Activated CD8-positive, alpha-beta memory T cell treated with anti-CD3 and anti-CD28 coated beads, Interleukin-2, amount 50 U/mL, for 4 hours (primary cell): Measurements from ENCODE around the gene TMED10.
"Not testable (repeated sequence)": the region's sequence is repeated elsewhere in the genome, so short reads cannot be mapped to it uniquely, and the experiment has no call there.

ENCODE experiments used
- DNase-seq: peaks from one replicate; pipeline ENCODE4 v3.0.0-alpha.2; 2020

TMED10 gene

GRCh38 chr14:75156111-75156510 lies 20.3 kb downstream of the TMED10 start:
- DNase-seq: no peak

DNA sequence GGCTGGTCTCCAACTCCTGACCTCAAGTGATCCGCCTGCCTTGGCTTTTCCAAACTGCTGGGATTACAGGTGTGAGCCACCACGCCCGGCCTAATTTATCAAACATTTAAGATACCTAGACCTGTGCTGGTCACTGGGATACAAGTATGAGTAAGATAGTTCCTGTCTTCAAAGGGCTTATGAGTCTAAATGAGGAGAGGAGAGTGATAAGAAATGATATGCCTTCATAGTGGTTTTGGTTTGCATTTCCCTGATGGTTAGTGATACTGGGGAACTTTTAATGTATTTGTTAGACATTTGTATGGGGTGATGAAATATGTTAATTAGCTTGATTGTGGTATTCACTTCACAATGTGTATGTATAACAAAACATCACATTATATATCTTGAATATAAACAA lies 21.2 kb downstream of the TMED10 start:
- DNase-seq: no peak

DNA sequence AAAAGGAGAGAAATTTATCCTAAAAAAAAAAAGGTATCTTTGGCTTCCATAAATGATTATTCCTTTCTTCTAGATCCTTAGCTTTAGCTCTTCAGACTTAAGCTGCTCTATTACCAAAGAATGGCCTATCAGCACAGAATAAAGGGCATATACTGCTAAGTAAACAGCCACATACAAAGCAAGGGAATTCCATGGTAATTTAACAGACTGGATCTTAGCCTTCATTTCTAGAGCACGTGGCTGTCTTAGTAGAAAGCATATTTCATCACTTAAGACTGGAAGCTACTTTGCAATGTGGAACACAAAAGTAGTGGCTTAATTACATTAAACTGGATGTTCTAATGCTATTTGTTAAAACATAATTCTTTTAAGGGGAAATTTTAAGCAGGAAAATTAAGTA lies 23.1 kb downstream of the TMED10 start:
- DNase-seq: no peak

GRCh38 chr14:75151851-75152250 lies 24.6 kb downstream of the TMED10 start:
- no peak for DNase-seq

GRCh38 chr14:75150637-75151036 lies 25.8 kb downstream of the TMED10 start:
- DNase-seq: not testable (repeated sequence)

DNA sequence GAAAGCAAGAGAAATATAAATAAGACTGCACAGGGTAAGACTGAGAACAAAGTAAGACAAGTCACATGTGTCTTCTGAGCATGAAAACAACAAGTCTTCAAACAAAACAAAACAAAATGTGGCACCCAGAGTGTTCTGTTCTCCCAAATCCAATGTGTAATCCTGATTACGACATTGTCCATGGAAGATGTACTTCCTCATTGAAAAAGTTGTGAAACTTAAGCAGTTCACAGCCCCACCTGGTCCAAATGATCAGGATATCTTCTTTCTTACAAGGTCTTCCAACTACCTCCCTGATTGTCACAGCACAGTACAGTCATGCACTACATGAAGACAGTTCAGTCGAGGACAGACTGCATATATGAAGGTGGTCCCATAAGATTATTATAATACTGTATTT lies 26.3 kb downstream of the TMED10 start:
- DNase-seq: no peak

- DNase-seq: no peak
Observed at GRCh38 chr14:75147423-75148071, 28.9 kb downstream of the TMED10 start.

- DNase-seq: no peak
Observed at GRCh38 chr14:75144944-75145343, 31.5 kb downstream of the TMED10 start.

GRCh38 chr14:75143761-75144527 lies 32.5 kb downstream of the TMED10 start:
- DNase-seq: no peak

- DNase-seq: no peak
Observed at GRCh38 chr14:75142494-75142893, 33.9 kb downstream of the TMED10 start.

- no peak for DNase-seq
Observed at GRCh38 chr14:75141967-75142366, 34.4 kb downstream of the TMED10 start.

DNA sequence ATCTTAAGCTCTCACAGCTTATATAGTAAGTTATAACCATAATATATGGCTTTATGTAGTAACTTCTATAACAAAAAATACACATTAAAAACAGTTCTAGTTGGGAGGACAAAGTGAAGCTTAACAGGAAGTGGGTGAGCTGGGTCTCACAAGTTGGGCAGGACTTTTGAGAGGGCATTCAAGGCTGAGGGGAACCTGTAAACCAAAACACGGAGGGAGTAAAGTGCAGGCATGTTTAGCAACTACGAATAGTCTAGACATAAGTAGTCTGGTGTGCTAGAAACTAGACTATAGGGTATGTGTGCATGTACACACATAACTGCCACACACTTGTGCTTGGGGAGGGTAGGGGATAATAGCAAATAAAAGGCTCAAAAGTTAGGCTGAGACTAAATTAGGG lies 35.4 kb downstream of the TMED10 start:
- DNase-seq: no peak

DNA sequence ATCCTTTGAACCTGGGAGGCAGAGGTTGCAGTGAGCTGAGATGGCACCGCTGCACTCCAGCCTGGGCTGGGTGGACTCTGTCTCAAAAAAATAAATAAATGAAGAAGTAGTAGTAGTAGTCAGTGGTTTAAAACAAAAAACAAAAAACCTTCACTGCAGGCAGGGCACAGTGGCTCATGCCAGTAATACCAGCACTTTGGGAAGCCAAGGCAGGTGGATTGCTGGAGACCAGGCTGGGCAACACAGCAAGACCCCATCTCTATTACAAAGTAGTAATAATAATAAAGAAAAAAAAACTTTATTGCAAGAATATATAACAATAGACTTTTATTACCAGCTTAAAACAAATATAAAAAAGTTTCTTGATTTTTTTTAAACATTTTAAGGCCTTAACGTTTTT lies 35.8 kb downstream of the TMED10 start:
- no peak for DNase-seq

- DNase-seq: no peak
Observed at GRCh38 chr14:75139185-75139584, 37.2 kb downstream of the TMED10 start.

- no peak for DNase-seq
Observed at GRCh38 chr14:75138492-75138891, 37.9 kb downstream of the TMED10 start.

GRCh38 chr14:75134644-75135043 lies 41.8 kb downstream of the TMED10 start:
- DNase-seq: no peak

GRCh38 chr14:75133597-75133996 lies 42.8 kb downstream of the TMED10 start:
- no peak for DNase-seq

GRCh38 chr14:75132382-75133086 lies 43.9 kb downstream of the TMED10 start:
- DNase-seq: peak; percentile 34

DNA sequence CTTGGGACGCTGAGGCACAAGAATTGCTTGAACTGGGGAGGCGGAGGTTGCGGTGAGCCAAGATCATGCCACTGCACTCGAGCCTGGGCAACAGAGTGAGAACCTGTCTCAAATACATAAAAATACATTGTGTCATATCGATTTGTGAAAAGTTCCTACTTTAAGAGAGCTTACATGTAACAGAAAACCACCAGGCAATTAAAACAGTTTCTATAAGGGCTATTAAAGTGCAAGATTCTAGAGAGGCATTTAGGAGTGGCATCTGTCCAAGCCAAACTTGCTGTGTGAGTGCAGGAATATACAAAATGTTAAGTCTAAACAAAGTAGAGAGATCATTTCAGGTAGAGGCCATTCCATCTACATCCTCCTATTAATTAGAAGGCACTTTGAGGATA lies 47.8 kb downstream of the TMED10 start:
- no peak for DNase-seq

DNA sequence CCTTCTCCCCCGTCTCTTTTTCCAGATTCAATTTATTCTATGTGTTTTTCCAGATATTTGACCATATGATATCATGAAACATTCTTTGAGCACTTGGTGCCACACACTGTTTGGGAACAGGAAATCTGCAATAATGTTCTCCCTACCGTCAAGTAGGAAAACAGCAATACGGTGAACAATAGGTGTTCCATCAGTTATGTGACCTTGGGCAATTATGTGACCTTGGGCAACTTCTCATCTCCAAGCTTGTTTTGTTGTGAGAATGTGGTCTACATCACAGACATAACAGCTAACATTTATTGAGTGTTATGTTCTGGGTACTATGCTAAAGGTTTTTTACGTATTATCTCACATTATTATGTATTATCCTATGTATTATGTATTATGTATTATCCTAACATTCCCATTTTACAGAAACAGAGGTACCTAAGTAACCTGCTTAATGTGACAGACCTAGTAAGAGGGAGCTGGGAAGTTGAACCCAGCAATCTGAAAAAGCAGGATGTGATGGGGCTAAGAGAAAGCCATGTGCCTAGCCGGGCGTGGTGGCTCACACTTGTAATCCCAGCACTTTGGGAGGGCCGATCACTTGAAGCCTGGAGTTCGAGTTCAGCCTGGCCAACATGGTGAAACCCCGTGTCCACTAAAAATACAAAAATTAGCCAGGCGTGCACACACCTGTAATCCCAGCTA lies 48.4 kb downstream of the TMED10 start:
- DNase-seq: no peak

DNA sequence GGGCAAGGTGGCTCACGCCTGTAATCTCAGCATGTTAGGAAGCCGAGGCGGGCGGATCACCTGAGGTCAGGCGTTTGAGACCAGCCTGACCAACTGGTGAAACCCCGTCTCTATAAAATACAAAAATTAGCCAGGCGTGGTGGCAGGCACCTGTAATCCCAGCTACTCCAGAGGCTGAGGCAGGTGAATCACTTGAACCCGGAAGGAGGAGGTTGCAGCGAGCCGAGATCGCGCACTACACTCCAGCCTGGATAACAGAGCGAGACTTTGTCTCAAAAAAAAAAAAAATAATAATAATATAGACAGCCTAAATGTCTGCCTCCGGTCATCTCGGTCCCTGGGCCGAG lies 49.0 kb downstream of the TMED10 start:
- peak; percentile 16 for DNase-seq

- peak; percentile 88 for DNase-seq
Observed at GRCh38 chr14:75126679-75127473, 49.5 kb downstream of the TMED10 start, which contains the start of gene NEK9. Gene NEK9, minus strand, starts transcription at chr14:75127048. Its CDS starts 127 bp downstream, at chr14:75126921.

DNA sequence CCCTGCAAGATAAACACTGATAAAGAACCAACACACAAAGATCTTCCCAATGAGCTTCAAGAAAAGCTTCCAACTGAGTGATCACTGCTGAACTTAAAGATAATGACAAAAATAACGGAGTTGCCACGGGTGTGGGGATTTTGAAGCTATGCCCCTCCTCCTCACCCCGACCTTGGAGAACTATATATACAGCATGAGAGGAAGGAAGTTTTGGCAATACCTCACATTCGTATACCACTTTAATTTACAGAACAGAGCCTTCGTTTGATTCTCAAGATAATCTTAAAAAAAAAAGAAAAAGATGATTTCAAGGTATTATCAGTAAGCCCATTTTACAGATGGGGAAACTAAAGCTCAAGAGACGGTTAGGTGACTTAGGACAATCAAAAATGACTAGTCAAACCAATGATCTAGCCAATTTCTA lies 50.3 kb downstream of the TMED10 start:
- DNase-seq: no peak
